Stimulated activated CD4-positive, alpha-beta T cell treated with anti-CD3 and anti-CD28 coated beads, Interleukin-12 subunit alpha, Interleukin-12 subunit beta, amount 100 ng/mL, for 24 hours (primary cell): ENCODE results near the gene PRPF40A.

ENCODE experiments used
- DNase-seq, 2 experiments: peaks; one replicate each; pipeline ENCODE4 v3.0.0-alpha.2; 2020; ENCODE audit warnings: low read depth in 2 of 2

Gene PRPF40A

DNA sequence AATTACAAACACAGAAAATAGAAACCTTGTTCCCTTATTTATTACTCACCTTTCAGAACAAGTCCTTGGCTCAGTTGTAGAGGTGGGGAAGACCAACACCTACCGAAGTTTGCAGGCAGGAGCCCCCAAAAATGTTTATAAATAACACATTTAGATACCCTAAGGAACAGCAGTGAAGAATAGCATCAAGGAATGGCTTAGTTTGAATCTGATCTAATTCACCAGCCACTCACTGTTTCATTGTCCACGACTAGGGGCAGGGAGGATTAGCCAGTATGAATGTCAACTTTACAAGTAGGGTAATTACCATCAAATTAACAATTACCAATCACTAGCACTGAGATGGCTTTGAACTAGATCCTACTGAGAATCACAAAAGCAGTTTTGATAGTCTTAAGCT lies 65.4 kb downstream of the PRPF40A start:
- no peak for DNase-seq

DNA sequence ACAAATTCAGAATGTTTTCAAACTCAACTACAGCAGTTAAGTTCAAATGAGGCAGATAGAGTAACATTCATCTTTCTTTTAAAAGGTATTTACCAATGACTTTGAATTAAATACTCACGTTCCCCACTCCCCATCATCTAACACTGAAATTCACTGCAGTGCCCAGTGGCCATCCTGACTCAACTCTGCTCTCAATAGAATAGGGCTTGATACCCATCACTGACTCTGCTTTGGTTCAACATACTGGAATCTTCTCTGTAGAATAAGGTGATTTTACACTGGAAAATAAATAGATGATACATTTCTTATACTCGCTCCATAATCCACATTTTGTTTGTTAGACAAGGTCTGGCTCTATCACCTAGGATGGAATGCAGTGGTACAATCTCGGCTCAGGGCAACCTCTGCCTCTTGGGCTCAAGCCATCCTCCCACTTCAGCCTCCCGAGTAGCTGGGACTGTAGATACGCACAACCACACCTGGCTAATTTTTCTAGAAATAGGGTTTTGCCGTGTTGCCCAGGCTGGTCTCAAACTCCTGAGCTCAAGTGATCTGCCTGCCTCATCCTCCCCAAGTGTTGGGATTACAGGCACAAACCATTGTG lies 66.4 kb downstream of the PRPF40A start:
- no peak for DNase-seq

DNA sequence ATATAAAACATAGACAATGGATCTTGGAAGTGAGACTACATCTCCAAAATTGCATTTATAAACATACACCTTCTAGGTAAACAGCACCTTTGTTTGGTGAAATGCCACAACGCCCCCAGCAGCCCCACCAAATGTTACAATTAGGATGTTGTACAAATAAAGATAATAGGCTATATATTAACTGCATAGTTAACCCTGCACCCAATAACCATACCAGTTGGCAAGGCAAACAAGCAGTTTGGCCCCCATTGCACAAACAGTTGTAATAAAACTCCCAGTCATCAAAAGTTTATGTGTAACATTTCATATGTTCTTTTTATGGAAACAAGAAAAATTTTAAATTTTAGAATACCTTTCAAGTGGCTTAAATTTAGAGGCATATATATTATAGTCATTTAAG lies 67.3 kb downstream of the PRPF40A start:
- no peak for DNase-seq

DNA sequence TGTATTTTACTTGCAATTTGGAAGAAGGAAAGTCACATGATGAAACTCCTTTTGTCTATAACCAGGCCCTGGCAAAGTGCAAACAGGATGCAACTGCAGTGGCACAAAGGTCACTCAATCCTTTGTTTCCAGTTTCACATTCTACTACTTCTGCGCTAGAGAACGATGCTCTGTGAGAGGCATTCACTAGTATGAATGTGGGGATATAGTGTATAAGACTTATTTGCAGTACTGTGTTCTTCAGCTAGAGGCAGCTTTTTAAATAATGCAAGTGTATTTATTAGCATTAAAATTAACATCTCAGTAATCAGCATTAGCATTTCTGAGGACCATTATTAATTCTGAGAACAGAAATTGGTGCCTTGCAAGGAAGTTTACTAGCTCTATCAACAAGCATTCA lies 68.9 kb downstream of the PRPF40A start:
- DNase-seq = no peak

DNA sequence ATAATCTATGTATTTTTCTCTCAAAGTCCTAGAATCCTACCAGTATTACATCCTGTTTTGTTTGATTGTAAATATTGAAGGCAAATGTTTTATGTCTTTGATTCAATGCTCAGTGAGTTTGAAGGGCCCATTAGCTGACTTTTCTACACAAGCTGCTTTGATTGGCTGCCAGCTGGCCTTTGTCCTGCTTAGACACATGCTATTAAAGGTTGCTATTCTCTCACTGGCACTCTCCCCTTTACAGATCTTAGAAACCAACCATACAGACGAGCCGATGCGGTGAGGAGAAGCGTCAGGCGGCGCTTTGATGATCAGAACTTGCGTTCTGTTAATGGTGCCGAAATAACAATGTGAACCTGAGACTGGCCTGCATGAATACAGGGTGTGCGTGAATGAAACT lies 69.7 kb downstream of the PRPF40A start:
- DNase-seq = no peak

DNA sequence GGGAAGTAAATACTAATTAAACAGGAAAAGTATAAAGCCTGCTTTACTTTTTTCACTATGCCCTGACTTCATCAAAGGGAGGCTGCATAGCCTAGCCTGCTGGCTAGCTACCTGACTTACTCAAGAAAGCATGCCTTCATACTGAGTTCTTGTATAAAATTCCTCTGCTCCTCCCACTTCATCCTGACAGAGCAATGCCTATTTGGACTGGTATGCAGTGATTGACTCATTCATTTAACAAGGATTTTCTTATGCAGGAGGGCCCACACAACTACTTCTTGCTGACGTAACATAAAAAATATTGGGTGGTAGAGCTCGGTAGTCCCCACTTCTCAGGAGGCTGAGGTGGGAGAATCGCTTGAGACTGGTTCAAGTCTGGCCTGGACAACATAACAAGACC lies 70.5 kb downstream of the PRPF40A start:
- no peak for DNase-seq

DNA sequence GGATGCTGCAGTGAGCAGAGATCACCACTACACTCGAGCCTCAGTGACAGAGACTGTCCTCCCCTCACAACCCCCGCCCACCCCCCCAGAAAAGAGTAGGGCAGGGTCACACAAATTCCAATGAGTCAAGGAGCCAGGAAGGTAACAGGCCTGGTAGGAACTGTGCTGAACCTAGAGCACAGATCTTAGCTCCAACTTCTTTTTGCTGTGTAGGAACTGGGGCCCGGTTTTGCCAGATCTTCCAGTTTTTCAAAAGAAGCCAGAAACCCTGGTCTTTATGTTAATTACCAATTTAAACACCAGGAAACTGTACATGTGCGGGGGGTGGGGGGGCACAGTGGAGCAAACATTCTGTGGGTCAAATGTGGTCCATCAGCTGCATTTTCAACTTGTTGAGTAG lies 71.0 kb downstream of the PRPF40A start:
- no peak for DNase-seq

DNA sequence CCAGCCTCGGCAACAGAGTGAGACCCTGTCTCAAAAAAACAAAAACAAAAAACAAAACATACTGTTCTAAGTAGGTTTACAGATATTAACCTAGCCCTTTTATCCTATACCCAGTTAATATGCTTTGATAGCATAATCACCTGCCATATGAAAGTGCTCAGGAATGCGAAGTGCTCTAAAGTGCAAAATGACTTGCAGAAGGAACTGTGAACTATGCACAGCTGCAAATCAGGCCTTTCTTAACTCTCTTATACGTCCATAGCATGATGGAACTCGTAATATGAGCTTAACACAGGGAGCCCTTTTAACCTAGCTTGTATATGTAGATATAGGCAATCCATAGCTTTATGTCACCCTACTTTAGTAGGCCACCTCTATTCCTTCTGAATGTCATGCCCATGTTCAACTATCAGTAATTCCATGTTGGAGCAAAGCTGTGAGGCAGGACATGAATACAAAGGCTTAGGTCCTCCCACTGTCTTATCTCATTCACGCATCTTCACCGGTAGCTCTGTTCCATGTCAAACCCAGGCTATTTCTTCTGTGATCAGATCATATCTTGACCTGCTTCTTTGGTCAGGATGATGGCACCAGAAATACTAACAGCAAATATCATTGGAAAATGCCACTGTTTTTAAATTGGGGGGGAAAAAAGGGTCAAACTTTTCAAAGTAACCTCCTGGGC lies 72.9 kb downstream of the PRPF40A start:
- no peak for DNase-seq

DNA sequence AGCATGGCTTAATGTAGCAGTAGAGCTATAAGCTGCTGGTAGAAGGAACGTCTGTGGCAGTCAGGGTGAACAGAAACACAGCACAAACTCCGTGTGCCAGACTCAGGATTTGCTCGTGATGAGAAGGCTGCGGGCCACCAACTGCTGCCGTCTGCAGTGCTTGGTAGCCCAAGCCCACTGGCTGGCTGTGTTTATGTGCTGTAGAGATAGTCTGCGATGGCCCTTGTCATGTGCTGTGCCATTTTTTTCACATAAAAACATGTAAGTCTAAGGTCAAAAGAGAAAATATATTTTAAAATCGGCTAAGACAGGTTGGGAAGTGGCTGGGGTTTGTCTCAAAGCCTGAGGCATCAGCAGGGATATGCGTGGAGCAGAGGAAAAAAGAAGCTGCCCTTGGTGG lies 78.7 kb downstream of the PRPF40A start:
- DNase-seq = no peak

DNA sequence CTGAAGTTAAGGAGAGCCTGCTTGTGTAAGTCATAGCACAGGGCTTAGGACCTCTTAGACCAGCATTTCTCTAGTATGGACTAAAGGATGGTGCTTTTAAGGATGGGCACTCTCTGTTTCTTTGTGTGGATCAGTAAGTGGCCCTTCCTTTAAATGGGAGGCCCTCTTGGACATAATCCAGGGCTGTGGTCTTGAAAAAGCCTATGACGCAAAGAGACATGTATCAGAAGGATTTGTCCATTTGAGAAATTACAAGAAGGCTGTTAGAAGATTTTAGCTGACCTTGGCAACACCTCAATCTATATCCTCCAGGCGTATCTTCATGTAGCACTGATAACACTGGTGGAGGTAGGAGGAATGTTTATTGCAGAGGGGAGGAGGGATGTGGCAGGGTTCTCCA lies 79.2 kb downstream of the PRPF40A start:
- no peak for DNase-seq

DNA sequence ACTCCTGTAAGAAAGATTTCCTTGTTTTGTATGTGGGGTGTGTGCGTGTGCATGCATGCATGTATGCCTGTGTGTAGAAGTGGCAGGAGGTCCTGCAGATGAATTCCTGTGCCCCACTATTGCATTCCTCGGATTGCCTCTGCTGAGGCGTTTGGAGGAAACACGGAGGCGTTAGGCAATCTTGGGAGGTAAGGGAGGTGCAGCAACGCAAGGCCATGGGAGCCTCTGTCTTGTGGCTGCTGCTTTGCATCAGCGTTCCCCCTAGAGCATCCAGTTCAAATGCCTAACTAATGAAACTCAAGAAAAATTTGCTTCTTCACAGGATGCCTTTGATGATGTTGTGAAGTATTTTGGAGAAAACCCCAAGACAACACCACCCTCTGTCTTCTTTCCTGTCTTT lies 80.0 kb downstream of the PRPF40A start:
- no peak for DNase-seq

DNA sequence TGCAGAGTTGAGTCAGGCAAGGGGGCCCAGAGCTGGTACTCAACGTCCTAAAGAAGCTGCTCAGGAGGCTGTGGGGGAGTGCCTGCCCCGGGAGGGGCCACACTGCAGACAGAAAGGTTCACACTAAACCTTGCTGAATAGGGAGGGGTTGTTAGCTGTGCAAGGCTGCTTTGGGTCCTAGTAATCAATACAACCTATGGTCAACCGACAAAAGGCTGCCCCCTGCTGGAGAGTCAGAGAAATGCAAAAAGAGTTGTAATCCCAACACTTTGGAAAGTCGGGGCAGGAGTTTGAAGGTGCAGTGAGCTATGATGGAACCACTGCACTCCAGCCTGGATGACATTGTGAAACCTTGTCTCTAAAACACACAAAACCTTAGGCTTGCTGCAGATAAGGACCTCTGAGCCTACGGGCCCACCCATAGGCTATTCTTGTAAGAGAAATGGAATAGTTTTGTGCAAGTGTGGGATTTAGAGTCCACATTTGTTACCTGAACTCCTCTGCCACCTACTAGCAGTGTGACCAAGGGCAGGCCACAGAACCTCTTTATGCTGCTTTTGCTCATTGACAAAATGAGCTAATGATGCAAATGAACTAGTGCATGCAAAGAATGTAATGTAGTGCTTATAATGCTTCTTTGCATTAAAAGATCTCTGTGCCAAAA lies 81.5 kb downstream of the PRPF40A start:
- peak; percentile 38 to 63 for DNase-seq

DNA sequence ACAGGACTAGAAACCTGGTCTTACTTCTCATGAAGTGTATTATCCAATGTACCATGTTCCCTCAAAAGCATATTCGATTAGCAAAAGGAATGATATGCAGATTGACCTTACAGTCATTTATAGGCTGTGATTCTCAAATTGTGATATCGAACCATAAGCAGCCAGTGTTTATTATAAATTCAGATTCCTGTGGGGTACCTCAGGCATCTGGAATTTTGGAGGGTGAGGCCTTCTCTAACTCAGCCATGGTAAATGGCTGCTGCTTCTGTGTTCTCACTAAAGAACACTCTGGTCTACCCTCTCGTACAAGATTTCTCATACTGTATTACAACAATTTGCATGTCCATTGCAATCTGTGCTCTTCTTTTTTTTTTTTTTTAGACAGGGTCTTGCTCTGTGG lies 84.5 kb downstream of the PRPF40A start:
- no peak for DNase-seq

DNA sequence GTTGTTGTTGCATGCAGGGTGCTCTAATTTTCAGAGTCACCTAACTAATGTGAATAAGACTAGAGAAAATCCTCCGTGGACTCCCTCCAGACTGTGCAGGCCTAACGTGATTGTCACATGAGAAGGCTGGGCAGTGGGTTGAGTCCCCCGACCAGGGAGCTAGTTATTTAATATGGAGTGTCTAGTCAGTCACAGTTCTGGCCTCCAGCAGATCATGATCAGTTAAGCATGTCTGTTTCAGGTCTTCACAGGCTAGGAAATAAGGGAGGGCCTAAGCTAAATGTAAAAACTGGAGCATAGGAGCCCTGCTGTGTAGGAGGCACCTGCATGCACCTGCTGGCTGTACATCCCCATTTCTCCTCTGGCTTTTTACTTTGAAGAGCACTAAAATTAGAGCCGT lies 86.8 kb downstream of the PRPF40A start:
- no peak for DNase-seq

DNA sequence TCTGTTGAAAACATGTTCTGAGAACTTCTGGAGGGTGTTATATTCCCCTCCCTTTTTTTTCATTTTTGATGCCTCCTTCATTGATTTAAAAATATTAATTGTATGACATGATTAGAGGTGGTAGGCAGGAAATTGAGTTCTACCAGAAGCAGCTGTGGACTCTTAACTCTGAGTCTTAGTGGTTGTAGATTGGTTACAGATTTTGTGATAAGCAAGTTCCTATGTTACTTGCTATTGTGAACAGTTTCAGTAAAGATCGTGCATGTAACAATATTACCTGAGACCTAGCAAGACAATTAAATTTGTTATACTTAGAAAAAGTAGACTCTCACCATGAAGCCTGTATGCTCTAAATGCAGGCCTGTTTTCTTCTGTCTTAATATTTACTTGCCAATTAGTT lies 88.1 kb downstream of the PRPF40A start:
- no peak for DNase-seq

DNA sequence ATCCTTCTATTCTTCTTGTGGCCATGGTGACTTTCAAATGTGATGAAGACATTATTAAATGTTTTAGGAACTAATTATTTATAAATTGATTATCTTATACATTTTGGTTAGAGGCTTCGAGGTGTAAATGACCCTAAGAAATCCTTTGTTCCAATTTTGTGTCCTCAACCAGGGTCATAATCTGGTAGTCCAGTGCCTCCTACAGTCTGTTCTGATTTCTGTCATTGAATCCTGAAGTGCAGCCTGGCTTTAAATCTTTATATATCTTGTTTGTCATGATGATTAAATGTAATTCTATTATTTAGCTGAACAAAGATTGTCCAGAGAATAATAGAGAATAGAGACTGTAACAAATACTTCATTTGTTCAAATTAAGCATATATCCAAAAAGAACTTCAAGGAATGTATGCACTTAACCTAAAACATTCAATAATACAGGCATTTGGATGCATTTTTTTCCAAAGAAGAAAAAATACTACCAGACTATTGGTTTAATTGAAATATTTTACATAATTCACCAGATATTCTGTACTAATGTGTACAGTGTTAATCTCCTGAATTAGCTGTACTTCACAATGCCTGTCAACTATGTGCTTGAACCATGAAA lies 89.8 kb downstream of the PRPF40A start:
- DNase-seq = no peak

DNA sequence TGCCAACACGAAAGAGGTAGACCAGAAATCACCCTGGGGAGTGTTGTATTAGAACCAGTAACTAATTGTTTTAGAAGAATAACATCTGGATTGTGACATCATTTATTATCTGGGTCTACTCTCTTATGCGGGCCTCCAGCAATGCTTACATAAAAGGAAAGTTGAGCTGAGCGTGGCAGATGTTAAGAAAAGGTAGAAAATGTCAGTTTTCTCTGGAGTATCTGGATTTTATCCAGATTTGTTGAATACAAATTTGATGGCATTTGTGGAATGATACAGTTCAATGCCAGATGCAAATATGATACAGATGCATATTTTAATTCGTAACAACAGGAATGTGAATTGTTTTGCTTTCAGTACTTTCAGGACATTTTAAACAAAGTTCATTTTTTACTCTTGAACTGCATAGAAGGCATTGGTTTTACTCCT lies 90.3 kb downstream of the PRPF40A start:
- DNase-seq = no peak

DNA sequence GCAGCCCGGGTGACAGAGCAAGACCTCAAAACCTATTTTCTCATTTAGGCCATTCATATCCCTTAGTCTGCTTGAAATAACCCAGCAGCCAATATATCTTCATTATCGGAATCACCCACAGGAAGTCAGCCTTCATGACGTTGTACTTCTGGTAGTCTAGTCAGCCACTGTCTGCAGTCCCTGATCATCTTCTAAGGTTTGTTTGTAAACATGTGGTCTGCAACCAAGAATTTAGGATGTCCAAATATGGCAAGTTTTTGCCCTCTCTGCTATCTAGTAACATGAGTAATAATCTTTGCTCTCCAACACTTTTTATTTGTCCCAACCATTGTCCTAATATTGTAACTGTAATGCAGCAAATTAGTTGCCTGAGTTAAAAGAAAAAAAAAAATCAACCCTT lies 92.5 kb downstream of the PRPF40A start:
- no peak for DNase-seq

DNA sequence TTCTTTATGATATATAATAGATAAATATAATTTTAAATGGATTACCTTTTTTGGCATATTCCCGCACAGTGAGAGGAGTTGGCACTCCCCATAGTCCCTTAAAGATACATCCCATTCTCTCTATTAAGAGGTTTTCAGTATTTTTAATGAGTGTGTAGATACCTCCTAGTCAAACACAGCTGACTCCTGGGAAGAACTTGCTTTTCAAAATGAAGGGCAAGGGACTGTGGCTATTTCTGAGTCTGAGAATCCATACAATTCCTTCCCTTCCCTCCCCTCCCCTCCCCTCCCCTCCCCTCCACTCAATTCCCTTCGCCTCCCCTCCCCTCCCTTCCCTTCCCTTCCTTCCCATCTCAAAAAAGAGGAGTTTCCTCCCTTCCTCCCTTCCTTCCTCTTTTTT lies 93.5 kb downstream of the PRPF40A start:
- no peak for DNase-seq

DNA sequence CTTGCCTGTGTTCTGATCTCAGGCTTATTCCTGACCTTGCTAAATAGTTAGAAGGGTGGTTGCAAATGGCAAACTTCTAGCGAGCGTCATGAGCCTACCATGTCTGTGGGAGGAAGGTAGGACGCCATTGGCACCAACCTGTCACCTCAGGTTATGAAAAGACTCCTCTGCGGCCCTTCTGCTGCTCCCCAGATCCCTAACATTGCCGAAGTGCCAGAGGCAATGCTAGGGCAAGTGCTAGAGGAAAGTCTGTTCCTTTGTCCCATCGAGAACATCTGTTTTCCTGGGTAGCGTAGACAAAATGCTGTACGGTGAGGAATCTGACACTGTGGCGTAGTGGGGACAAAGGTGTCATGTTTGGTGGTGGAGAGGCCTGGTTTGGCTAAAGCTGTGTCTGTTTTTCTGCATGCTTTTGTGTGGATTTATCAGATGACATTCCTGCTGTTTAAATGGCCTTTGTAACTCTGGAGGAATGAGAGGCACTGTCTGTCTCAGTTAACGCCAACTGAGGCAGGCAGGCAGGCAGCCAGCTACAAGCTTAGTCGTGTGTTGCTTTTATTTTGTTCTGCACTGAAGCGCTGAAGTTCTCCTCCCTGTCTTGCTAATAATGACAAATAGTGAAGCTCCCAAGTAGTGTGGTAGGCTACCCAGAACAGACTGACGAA lies 94.1 kb downstream of the PRPF40A start:
- DNase-seq = no peak

DNA sequence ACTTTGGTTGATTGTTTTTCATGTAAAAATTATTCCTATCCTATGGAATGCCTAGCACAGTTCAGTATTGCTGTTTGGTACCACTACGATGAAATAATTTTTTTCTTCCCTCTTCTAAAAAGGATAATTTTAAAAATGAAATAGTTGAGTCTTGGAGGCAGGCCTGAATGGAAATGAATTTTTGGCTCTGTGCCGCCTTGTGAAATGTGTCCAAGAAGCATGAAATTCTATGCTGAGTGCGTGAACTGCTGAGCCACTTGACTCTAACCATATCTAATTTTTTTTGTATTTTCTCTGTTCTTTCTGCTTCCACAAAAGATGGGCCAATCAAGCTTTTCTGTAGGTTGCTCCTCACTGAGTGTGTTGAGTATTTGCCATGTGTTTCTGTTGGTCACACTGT lies 95.0 kb downstream of the PRPF40A start:
- DNase-seq = no peak

DNA sequence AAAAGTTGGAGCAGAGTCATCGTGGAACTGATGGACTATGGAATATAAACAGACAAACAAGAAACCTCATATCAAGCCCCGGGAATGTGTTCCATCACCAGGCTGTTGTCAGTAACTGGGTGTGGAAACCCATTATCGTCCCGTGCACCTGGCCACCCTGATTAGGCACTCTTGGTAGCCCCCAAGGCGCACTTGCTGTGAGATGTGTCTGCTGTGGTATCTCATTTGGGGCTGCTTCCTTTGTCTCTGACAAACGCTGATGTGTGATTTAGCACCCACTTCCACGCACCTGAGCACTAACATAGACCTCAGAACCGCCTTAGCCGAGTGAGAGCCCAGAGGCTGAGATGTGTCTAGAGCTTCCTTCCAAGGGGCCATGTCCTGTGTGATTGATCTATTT lies 96.3 kb downstream of the PRPF40A start:
- no peak for DNase-seq
